Skeletal muscle satellite cell (primary cell): ENCODE results near the gene SLAMF1.
"Not testable (repeated sequence)": the region's sequence is repeated elsewhere in the genome, so short reads cannot be mapped to it uniquely, and the experiment has no call there.

ENCODE experiments used
- H3K27me3 ChIP-seq: 2 replicates; pipeline ENCODE4 v1.7.0; 2013; ENCODE audit warnings: low read length; ENCODE audit not compliant: control insufficient read depth, insufficient read depth
- H3K36me3 ChIP-seq: 2 replicates; pipeline ENCODE4 v1.7.0; 2013; ENCODE audit warnings: mild to moderate bottlenecking, control low read depth, low read length; ENCODE audit not compliant: insufficient read depth
- H3K4me1 ChIP-seq: 2 replicates; pipeline ENCODE4 v1.7.0; 2013; ENCODE audit warnings: low read length; ENCODE audit not compliant: control insufficient read depth, insufficient read depth
- H3K4me2 ChIP-seq: 2 replicates; pipeline ENCODE4 v1.7.0; 2013; ENCODE audit warnings: mild to moderate bottlenecking, low read length
- H3K4me3 ChIP-seq: 2 replicates; pipeline ENCODE4 v1.7.0; 2013; ENCODE audit warnings: low read length
- H3K9ac ChIP-seq: 2 replicates; pipeline ENCODE4 v1.7.0; 2013; ENCODE audit warnings: mild to moderate bottlenecking, low read depth, low read length, moderate library complexity
- H3K9me3 ChIP-seq: replicated peaks from 2 replicates; pipeline ENCODE4 v1.7.0; 2013; ENCODE audit warnings: mild to moderate bottlenecking, control low read depth, low read length

Gene SLAMF1

GRCh38 chr1:160606611-160607010, 40.2 kb downstream of the SLAMF1 start:
- no peak overlapping the region for H3K4me3 ChIP-seq
- no peaks in the 10 kb centered on the region for H3K36me3 ChIP-seq
- no peaks in the 10 kb centered on the region for H3K9me3 ChIP-seq
- peaks cover 17% of the 10 kb centered on the region for H3K27me3 ChIP-seq
- no peak overlapping the region for H3K4me2 ChIP-seq
- no peak overlapping the region for H3K9ac ChIP-seq
- no peaks in the 10 kb centered on the region for H3K4me1 ChIP-seq

GRCh38 chr1:160605792-160606479, 40.9 kb downstream of the SLAMF1 start:
- Histone ChIP-seq H3K36me3 (no peaks in the 10 kb centered on the region), H3K9me3 (no peaks in the 10 kb centered on the region), H3K4me3 (no peak overlapping the region), H3K4me2 (no peak overlapping the region), H3K27me3 (peaks cover 15% of the 10 kb centered on the region), H3K9ac (no peak overlapping the region), H3K4me1 (no peaks in the 10 kb centered on the region)

GRCh38 chr1:160605205-160605604, 41.6 kb downstream of the SLAMF1 start:
- no peak overlapping the region for H3K4me2 ChIP-seq
- H3K36me3 ChIP-seq, result no peaks in the 10 kb centered on the region
- H3K4me3 ChIP-seq, result no peak overlapping the region
- no peaks in the 10 kb centered on the region for H3K4me1 ChIP-seq
- no peak overlapping the region for H3K9ac ChIP-seq
- H3K9me3 ChIP-seq, result no peaks in the 10 kb centered on the region
- H3K27me3 ChIP-seq, result peaks cover 8% of the 10 kb centered on the region

GRCh38 chr1:160597705-160598104, 49.1 kb downstream of the SLAMF1 start:
- Histone ChIP-seq H3K9me3 (no peaks in the 10 kb centered on the region), H3K36me3 (no peaks in the 10 kb centered on the region), H3K27me3 (no peaks in the 10 kb centered on the region), H3K9ac (no peak overlapping the region), H3K4me2 (no peak overlapping the region), H3K4me3 (no peak overlapping the region), H3K4me1 (no peaks in the 10 kb centered on the region)

GRCh38 chr1:160597051-160597450, 49.8 kb downstream of the SLAMF1 start:
- no peak overlapping the region for H3K4me2 ChIP-seq
- no peaks in the 10 kb centered on the region for H3K9me3 ChIP-seq
- H3K4me3 ChIP-seq, result no peak overlapping the region
- no peaks in the 10 kb centered on the region for H3K27me3 ChIP-seq
- no peaks in the 10 kb centered on the region for H3K36me3 ChIP-seq
- H3K9ac ChIP-seq, result no peak overlapping the region
- H3K4me1 ChIP-seq, result no peaks in the 10 kb centered on the region

- Histone ChIP-seq H3K27me3 (no peaks in the 10 kb centered on the region), H3K9ac (no peak overlapping the region), H3K4me2 (no peak overlapping the region), H3K4me3 (no peak overlapping the region), H3K4me1 (no peaks in the 10 kb centered on the region), H3K9me3 (no peaks in the 10 kb centered on the region), H3K36me3 (no peaks in the 10 kb centered on the region)
These were observed 56.4 kb downstream of the SLAMF1 start for GRCh38 chr1:160590488-160590887.

- H3K36me3 ChIP-seq, result no peaks in the 10 kb centered on the region
- H3K9me3 ChIP-seq, result no peaks in the 10 kb centered on the region
- H3K4me1 ChIP-seq, result no peaks in the 10 kb centered on the region
- H3K27me3 ChIP-seq, result no peaks in the 10 kb centered on the region
- no peak overlapping the region for H3K4me3 ChIP-seq
- no peak overlapping the region for H3K4me2 ChIP-seq
- no peak overlapping the region for H3K9ac ChIP-seq
These were observed 58.4 kb downstream of the SLAMF1 start for GRCh38 chr1:160588468-160588867.

- no peaks in the 10 kb centered on the region for H3K9me3 ChIP-seq
- no peaks in the 10 kb centered on the region for H3K27me3 ChIP-seq
- H3K4me2 ChIP-seq, result no peak overlapping the region
- no peak overlapping the region for H3K9ac ChIP-seq
- H3K36me3 ChIP-seq, result no peaks in the 10 kb centered on the region
- H3K4me3 ChIP-seq, result no peak overlapping the region
- no peaks in the 10 kb centered on the region for H3K4me1 ChIP-seq
These were observed 62.1 kb downstream of the SLAMF1 start for GRCh38 chr1:160584784-160585183.

- not testable (repeated sequence) for H3K27me3 ChIP-seq, H3K4me3 ChIP-seq, H3K36me3 ChIP-seq, H3K4me2 ChIP-seq, H3K9me3 ChIP-seq, H3K9ac ChIP-seq, H3K4me1 ChIP-seq
These were observed 63.9 kb downstream of the SLAMF1 start for GRCh38 chr1:160582976-160583375.

- Histone ChIP-seq H3K4me3 (no peak overlapping the region), H3K4me1 (no peaks in the 10 kb centered on the region), H3K9ac (no peak overlapping the region), H3K4me2 (no peak overlapping the region), H3K9me3 (no peaks in the 10 kb centered on the region), H3K27me3 (no peaks in the 10 kb centered on the region), H3K36me3 (no peaks in the 10 kb centered on the region)
These were observed 64.9 kb downstream of the SLAMF1 start for GRCh38 chr1:160581961-160582360.

GRCh38 chr1:160580221-160580812, 66.5 kb downstream of the SLAMF1 start:
- H3K36me3 ChIP-seq, result no peaks in the 10 kb centered on the region
- H3K9ac ChIP-seq, result no peak overlapping the region
- H3K9me3 ChIP-seq, result no peaks in the 10 kb centered on the region
- H3K4me2 ChIP-seq, result no peak overlapping the region
- no peak overlapping the region for H3K4me3 ChIP-seq
- no peaks in the 10 kb centered on the region for H3K4me1 ChIP-seq
- no peaks in the 10 kb centered on the region for H3K27me3 ChIP-seq

- no peaks in the 10 kb centered on the region for H3K36me3 ChIP-seq
- H3K9me3 ChIP-seq, result no peaks in the 10 kb centered on the region
- no peaks in the 10 kb centered on the region for H3K27me3 ChIP-seq
- H3K4me2 ChIP-seq, result no peak within 1 kb of the TSS
- H3K4me3 ChIP-seq, result no peak within 1 kb of the TSS
- H3K9ac ChIP-seq, result no peak within 1 kb of the TSS
- H3K4me1 ChIP-seq, result no peaks in the 10 kb centered on the region
These were observed 67.6 kb downstream of the SLAMF1 start, which contains the start of gene CD84 for GRCh38 chr1:160579216-160579701. CD84 (minus strand) TSS chr1:160579496; CDS start chr1:160579437, 59 bp downstream.
